ENCODE measurements around the gene CCDC149.
A peak's percentile ranks its signal among the peaks of the same experiment; 100 is the strongest.

Gene CCDC149

DNA sequence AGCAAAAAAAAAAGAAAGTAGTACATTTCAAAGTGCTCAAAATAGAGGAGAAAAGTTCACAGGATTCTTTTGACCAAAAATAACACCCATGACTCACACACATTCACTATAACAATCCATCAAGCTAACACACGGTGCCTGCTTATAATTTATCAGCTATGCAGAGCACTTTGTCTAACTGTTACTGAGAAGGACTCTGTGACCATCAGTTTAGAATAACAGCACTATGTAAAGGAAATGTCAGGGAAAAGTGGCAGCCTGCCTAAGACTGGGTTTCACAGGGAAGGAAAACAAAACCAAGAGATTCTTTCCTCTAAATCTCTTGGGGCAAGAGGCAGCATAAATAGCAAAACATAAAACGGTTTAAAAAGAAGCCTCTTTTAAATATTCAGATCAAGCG is 54.8 kb downstream of the CCDC149 start:
- ChIA-PET POLR2A (no interaction called here), CTCF (interaction anchor here (0.9 to 1.6 kb wide), 3 partner anchors 10 to 465 kb away, joined by 3 to 5 read pairs (median 3); no protein-coding TSS in a partner anchor)
- DNase-seq (ENCODE audit: extremely low spot score): no peak
- TF ChIP-seq, protein P1, sequence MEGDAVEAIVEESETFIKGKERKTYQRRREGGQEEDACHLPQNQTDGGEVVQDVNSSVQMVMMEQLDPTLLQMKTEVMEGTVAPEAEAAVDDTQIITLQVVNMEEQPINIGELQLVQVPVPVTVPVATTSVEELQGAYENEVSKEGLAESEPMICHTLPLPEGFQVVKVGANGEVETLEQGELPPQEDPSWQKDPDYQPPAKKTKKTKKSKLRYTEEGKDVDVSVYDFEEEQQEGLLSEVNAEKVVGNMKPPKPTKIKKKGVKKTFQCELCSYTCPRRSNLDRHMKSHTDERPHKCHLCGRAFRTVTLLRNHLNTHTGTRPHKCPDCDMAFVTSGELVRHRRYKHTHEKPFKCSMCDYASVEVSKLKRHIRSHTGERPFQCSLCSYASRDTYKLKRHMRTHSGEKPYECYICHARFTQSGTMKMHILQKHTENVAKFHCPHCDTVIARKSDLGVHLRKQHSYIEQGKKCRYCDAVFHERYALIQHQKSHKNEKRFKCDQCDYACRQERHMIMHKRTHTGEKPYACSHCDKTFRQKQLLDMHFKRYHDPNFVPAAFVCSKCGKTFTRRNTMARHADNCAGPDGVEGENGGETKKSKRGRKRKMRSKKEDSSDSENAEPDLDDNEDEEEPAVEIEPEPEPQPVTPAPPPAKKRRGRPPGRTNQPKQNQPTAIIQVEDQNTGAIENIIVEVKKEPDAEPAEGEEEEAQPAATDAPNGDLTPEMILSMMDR (IDR thresholded peaks at IDR 0.05; ENCODE audit: control extremely low read depth, extremely low read depth, low read depth, missing control alignments): no peak

DNA sequence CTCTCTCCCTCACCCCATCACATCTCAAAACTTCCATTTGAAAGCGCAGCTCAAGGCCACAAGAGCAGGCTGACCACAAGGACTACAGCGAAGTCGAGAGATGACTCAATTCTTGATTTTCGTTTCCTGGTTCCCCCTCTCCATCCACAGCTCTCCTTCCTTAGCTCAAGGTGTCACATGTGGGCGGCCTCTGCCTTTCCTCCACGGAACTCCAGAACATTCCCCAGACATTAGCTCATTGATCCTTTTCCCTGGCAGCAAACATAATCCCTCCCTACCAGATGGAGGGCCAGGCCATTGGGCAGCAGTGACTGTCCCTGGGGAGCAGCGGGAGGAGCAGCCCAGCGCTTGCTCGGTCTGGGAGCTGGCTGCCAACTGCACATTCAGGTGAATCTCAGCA is 56.3 kb downstream of the CCDC149 start:
- POLR2A ChIA-PET: no interaction called here
- CTCF ChIA-PET: interaction anchor here (1.0 to 1.5 kb wide), 4 partner anchors 10 to 456 kb away, joined by 3 to 6 read pairs (median 3); partner anchors contain the start of gene ZCCHC4
- TF ChIP-seq, protein P1 (IDR thresholded peaks at IDR 0.05; ENCODE audit: control extremely low read depth, extremely low read depth, low read depth, missing control alignments): no peak
- peak; percentile 68 for DNase-seq (ENCODE audit: extremely low spot score)

DNA sequence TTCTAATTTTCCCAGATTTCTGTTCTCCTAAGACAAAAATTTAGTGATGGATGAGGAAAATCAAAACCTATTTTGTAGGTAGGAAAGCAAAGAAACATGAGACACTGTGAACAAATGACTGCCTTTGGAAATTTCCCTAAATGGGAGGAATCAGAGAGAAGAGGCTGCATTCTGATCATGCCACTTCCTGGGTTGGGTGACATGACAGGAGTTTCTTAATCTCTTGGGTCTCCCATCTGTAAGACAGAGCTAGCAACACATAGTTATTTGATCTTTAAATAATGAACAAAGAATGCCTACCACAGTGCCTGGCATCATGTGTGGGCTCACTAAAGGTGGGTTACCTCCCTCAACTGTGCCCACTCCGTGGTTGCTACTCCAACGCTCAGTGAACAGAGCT is 57.1 kb downstream of the CCDC149 start:
- TF ChIP-seq, protein P1 (IDR thresholded peaks at IDR 0.05; ENCODE audit: control extremely low read depth, extremely low read depth, low read depth, missing control alignments): no peak
- CTCF ChIA-PET: interaction anchor here (1.2 to 1.5 kb wide), 2 partner anchors 10 to 457 kb away, joined by 3 to 6 read pairs; partner anchors contain the start of gene ZCCHC4
- POLR2A ChIA-PET: no interaction called here
- DNase-seq (ENCODE audit: extremely low spot score): no peak

DNA sequence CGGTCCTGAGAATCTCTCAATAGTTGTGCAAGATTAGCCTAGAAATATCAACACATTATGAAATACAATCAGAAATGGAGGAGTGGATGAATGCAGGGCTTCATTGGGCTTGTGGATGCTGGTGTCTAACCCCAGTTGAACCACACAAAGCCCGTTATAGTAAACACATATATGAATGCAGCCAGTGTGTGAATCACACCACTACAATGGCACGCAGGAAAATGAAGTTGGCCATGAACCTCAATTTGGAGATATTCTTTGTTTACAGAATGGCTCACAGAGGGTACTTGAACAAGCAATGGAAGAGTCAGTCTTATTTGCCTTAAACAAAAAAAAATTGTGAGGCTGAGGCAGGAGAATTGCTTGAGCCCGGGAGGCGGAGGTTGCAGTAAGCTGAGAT is 59.7 kb downstream of the CCDC149 start:
- TF ChIP-seq, protein P1 (IDR thresholded peaks at IDR 0.05; ENCODE audit: control extremely low read depth, extremely low read depth, low read depth, missing control alignments): no peak
- no peak for DNase-seq (ENCODE audit: extremely low spot score)
- ChIA-PET POLR2A (no interaction called here), CTCF (interaction anchor here (1.6 kb wide), 1 partner anchor 12 kb away, joined by 4 read pairs; no protein-coding TSS in a partner anchor)

DNA sequence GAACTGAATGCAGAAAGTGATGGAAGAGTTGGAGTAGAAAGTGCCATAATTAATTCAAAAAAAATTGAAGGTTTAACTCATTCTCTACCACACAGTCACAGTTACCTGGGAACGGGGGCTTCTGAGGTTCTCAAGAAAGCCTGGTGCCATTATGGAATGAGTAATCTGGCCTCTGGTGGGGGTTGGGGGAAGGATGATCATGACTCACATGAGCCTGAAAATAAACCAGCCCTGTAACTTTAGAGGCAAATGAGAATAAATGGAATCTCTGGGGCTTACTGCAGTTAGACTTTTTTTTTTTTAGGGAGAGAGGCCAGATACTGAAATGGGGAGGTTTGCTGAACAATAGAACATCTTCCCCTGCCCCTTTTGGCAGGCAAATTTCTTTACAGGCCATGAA is 62.2 kb downstream of the CCDC149 start:
- DNase-seq (ENCODE audit: extremely low spot score): no peak
- POLR2A ChIA-PET: no interaction called here

DNA sequence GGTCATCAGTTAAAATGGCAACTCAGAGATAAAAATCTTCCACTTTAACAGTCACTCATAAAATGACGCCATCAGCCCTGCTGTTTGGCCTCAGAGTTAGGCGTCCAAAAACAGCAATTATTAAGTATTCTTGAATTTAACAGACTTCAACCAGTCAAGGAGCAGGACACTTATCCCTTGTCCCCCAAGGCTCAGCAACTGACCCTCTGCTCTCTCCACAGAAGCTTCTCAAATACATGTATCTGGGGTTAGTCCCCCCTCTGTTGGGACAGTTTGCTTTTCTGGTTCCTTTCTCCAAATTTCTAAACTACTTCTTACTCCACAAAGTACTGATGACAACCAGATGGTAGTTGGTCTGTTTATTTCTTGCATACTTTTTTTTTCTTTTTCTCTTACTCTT is 63.1 kb downstream of the CCDC149 start:
- CTCF ChIA-PET: no interaction called here
- POLR2A ChIA-PET: no interaction called here
- TF ChIP-seq, protein P1 (IDR thresholded peaks at IDR 0.05; ENCODE audit: control extremely low read depth, extremely low read depth, low read depth, missing control alignments): no peak
- no peak for DNase-seq (ENCODE audit: extremely low spot score)

More for the DNA sequence above, 62.2 kb downstream of the CCDC149 start:
- CTCF ChIA-PET: interaction anchor here (1.3 kb wide), 1 partner anchor 18 kb away, joined by 3 read pairs; no protein-coding TSS in a partner anchor
- TF ChIP-seq, protein P1 (IDR thresholded peaks at IDR 0.05; ENCODE audit: control extremely low read depth, extremely low read depth, low read depth, missing control alignments): no peak
